Rectal smooth muscle tissue (tissue), 1 donor: Measurements from ENCODE around the gene TCF4.
A peak's percentile ranks its signal among the peaks of the same experiment; 100 is the strongest.

Source experiments
- H3K27ac ChIP-seq: one replicate; pipeline ENCODE4 v1.7.0; 2013; ENCODE audit warnings: low read depth, low read length, inconsistent platforms
- H3K27me3 ChIP-seq: one replicate; pipeline ENCODE4 v1.7.0; 2013; ENCODE audit warnings: low read length; ENCODE audit not compliant: control insufficient read depth, insufficient read depth
- H3K36me3 ChIP-seq: one replicate; pipeline ENCODE4 v1.7.0; 2013; ENCODE audit warnings: low read length; ENCODE audit not compliant: control insufficient read depth, insufficient read depth
- H3K4me1 ChIP-seq: one replicate; pipeline ENCODE4 v1.7.0; 2013; ENCODE audit warnings: low read length; ENCODE audit not compliant: control insufficient read depth, insufficient read depth
- H3K4me3 ChIP-seq: one replicate; pipeline ENCODE4 v1.7.0; 2013; ENCODE audit warnings: low read length
- H3K9ac ChIP-seq: one replicate; pipeline ENCODE4 v1.7.0; 2013; ENCODE audit warnings: low read length

The TCF4 gene

DNA sequence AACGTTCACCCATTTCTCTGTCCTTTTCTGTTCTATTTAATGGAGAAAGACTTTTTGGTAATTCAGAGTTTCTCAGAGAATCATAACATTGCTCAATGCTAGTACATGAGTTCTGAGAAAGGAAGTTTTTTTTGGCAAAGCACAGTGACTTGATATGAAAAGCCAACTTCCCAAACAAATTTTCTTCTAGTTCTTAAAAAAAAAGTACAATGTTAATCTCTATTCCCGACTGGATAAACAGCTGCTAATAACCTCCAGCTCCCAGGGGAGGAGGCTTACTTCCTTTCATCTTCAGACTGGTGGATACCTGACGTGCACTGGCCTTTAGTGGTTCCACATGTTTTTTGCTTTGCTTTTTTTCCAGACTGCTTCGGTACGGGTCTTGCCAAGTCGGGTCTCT is 344.1 kb downstream of the TCF4 start:
- peaks cover 23% of the 10 kb centered on the region for H3K4me1 ChIP-seq
- H3K27ac ChIP-seq: no peak overlapping the region
- no peaks in the 10 kb centered on the region for H3K36me3 ChIP-seq
- no peaks in the 10 kb centered on the region for H3K27me3 ChIP-seq
- peak overlapping the region; percentile 16 for H3K4me3 ChIP-seq
- no peak overlapping the region for H3K9ac ChIP-seq

DNA sequence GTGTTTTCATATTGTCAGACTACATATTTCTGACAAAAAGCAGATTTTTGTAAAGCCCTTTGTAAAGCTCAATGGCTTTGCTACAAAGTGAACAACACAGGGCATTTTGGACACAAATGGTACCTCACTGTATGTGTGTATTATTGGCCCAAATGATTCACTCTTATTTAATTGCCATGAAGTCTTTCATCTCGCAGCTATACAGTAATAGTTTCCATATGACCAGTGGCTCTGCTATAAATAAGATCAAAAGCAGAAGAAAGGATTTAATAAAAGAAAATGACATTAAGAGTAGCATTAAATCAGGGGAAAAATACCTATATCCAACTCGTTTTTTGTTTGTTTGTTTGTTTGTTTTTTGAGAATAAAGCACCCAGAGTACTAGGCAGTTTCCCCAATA is 344.7 kb downstream of the TCF4 start:
- no peak overlapping the region for H3K4me3 ChIP-seq
- no peaks in the 10 kb centered on the region for H3K27me3 ChIP-seq
- H3K27ac ChIP-seq: no peak overlapping the region
- H3K36me3 ChIP-seq: no peaks in the 10 kb centered on the region
- H3K9ac ChIP-seq: no peak overlapping the region
- H3K4me1 ChIP-seq: peaks cover 23% of the 10 kb centered on the region

DNA sequence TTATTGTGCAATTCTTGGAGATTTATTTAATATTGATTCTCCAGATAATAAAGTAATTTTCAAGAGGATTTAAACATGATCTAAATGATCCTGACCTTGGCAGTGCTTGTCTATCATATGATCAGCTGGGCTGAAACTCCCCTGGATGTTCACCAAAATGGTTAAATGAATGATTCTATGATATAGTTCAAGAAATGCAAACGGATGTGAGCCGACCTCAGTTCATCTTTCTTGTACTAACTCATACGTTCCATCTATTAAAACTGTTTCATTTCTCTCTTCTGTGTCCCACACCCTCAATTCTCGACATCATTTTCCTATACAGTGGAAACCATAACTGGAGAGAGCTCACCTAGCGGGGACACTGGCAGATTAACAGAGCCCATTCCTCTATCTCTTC is 347.0 kb downstream of the TCF4 start:
- peaks cover 20% of the 10 kb centered on the region for H3K4me1 ChIP-seq

DNA sequence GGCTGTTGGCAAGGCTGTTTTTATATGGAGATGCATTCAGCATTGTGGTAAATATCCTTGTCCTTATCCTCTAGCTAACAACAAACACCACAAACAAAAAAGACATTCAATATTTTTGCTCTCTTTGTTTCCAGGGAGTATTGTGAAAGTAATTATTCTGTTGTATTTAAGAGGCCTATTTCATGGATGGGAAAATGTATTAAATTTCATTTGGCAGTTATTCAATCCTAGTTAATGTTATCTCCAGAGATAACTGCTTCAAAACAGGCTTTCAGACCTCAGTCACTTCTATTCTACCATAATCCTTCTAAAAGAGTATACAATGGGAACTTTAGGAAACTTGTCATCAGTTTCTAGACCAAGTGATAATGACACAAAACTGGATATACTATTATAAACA is 348.3 kb downstream of the TCF4 start:
- H3K36me3 ChIP-seq: no peaks in the 10 kb centered on the region
- H3K27ac ChIP-seq: no peak overlapping the region
- H3K4me3 ChIP-seq: no peak overlapping the region
- no peaks in the 10 kb centered on the region for H3K27me3 ChIP-seq
- peaks cover 10% of the 10 kb centered on the region for H3K4me1 ChIP-seq
- no peak overlapping the region for H3K9ac ChIP-seq

More for the DNA sequence above, 347.0 kb downstream of the TCF4 start:
- H3K27ac ChIP-seq: no peak overlapping the region
- no peaks in the 10 kb centered on the region for H3K36me3 ChIP-seq
- no peaks in the 10 kb centered on the region for H3K27me3 ChIP-seq
- H3K9ac ChIP-seq: no peak overlapping the region
- H3K4me3 ChIP-seq: no peak overlapping the region

DNA sequence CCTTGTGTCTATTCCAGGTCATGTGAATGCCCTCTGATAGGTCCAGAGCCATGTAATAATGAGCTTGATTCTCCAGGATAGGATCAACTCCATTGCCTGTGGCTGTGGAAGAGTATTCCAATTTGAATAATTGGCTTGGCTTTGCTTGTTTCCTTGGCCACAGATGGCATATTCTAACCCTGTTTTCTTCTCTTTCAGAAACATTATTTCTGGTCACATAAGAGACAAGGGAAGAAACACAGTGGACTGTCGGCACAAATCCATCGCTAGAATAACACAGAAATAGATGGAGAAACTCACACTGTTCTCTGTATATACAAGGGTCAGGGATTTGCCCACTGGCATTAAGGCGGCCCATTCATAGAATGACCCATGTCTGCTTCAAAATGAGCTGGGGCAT is 350.3 kb downstream of the TCF4 start:
- no peaks in the 10 kb centered on the region for H3K27me3 ChIP-seq
- no peaks in the 10 kb centered on the region for H3K36me3 ChIP-seq
- H3K4me1 ChIP-seq: no peaks in the 10 kb centered on the region
- H3K27ac ChIP-seq: no peak overlapping the region
- no peak overlapping the region for H3K4me3 ChIP-seq
- H3K9ac ChIP-seq: no peak overlapping the region

DNA sequence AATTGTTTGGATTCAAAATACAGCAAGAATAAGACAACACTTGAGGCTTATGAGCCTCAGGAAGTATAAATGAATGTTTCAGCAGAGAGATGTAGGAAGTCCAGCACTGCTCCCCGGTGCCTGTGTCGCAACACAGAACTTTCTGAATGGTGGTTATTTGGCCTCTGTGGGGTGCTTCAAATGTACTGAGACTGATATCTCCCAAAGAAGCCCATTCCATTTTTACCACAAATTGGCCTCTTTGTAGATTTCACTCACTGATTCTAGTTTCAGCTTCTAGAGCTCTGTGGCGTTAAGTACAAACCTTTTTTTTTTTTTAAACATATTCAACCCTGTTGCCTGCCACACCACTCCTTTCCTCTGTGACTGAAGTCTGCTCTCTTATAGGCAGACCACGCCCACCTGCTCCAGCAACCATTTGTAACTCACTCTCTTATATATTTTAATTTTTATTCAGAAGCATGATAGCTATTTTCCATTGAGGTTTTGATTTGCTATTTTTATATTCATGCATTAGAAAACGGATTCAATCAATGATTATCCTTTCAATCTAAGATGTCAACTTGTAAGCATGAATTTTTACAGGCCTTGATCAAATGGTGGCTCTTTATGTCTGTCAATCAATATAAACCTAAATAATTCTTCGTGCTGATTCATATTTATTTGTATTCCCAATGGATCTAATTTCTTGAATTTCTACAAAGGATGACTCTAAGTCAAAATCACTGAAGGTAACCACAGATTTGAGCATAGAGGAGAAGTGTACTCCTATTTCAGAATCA is 351.7 kb downstream of the TCF4 start:
- no peak overlapping the region for H3K27ac ChIP-seq
- H3K36me3 ChIP-seq: no peaks in the 10 kb centered on the region
- no peaks in the 10 kb centered on the region for H3K27me3 ChIP-seq
- no peak overlapping the region for H3K4me3 ChIP-seq
- H3K4me1 ChIP-seq: no peaks in the 10 kb centered on the region
- H3K9ac ChIP-seq: no peak overlapping the region

DNA sequence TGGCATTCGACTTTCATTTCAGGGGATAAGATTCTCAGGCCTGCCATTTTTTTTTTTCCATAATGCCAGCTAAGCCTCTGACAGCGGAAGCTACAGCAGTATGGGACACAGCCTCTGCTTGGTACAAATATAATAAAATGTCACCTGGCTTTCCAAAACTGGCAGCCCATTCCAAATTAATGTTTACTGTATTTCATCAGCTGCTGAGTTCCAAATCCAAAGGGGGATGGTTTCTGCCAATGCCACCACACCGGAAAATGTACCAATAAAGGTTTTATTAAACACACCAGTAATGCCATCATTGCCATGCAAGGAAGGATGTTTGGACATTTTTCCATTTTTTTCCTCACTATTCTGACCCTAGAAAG is 352.9 kb downstream of the TCF4 start:
- no peaks in the 10 kb centered on the region for H3K36me3 ChIP-seq
- H3K4me1 ChIP-seq: no peaks in the 10 kb centered on the region
- H3K27me3 ChIP-seq: no peaks in the 10 kb centered on the region
- no peak overlapping the region for H3K27ac ChIP-seq
- no peak overlapping the region for H3K4me3 ChIP-seq
- H3K9ac ChIP-seq: no peak overlapping the region

DNA sequence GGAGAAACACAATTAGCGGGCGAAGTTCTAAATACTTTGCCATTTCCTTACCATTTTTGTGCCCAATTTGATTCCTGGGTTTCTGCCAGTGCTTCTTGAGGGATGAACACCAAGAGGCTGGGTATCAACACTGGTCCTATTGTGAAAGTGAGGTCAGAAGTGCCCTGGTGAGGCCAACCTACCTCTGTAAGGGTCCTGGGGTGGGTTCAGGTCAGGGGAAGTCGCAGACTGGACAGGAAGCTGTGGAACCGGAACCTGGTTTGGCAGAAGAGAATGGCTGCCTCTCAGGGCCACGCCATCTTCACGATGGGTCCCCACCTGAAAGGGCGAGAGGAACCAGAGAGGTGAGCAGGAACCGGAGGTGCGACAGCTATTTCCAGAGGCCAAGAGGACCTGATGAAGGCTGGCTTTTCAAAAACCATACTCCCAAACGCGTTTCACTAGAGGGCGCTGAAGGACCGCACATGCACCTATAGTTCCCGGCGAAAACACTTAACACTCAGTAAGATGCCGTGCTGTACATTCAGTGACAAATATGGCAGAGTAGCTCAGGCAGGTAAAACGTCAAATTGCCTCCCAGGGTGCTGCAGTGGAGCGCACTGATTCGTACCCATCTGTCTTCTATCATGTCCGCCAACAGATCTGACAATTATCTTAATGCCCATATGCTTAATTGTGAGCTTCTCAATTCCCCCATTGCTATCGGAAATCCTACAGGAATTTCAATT is 353.5 kb downstream of the TCF4 start:
- H3K27ac ChIP-seq: no peak overlapping the region
- H3K27me3 ChIP-seq: no peaks in the 10 kb centered on the region
- no peaks in the 10 kb centered on the region for H3K4me1 ChIP-seq
- no peaks in the 10 kb centered on the region for H3K36me3 ChIP-seq
- H3K9ac ChIP-seq: no peak overlapping the region
- no peak overlapping the region for H3K4me3 ChIP-seq

DNA sequence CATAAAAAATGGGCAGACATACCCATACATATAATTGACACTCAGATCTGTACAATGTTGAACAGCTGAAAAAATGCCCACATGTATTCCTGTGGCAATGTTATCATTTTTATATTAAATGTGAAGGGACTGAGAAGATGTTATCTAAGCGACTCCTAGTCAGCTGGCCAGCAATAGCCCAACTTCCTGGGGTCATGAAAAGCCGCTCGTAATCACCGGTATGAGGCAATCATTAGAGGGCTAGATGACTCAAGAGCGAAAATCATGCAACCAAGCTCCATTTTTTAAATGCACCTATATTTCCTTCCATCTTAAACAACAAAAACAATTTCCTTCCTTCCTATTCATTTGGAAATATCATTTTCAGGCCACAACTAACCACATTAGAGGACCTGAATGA is 354.1 kb downstream of the TCF4 start:
- no peaks in the 10 kb centered on the region for H3K36me3 ChIP-seq
- H3K9ac ChIP-seq: no peak overlapping the region
- no peaks in the 10 kb centered on the region for H3K4me1 ChIP-seq
- no peak overlapping the region for H3K27ac ChIP-seq
- no peaks in the 10 kb centered on the region for H3K27me3 ChIP-seq
- no peak overlapping the region for H3K4me3 ChIP-seq

DNA sequence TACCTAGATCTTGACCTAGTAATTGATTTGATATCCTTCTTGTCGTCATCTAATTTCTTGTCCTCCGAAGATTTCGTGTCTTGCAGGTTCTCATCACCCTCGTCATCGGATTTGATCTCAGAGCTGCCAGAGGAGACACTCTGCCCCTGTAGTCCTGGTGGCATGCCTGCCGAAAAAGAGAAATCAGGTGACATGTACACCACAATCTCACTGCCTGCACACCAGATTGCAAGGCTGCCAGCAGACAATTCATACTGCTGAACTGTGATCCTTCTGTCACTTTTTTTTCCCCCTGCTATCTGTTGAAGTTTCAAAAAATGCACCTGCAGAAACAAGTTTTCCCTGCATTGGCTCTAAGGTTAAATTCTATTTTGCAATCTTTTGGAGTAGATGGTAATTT is 355.5 kb downstream of the TCF4 start:
- Histone ChIP-seq H3K27ac (no peak overlapping the region), H3K9ac (no peak overlapping the region), H3K36me3 (no peaks in the 10 kb centered on the region)

DNA sequence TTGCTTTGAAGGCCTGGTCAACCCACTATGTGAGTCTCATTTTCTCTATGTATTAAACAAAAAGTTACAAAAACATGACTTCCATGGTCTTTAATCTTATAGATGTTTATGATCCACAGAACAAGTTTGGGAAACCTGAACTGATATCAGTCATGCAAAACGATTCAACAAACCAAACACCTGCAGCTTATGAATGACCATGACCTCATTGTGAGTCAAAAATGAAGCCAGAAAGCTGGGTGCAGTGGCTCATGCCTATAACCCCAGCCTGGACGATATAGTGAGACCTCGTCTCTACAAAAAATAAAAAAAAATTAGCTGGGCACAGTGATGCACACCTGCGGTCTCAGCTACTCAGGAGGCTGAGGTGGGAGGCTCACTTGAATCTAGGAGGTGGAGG is 358.3 kb downstream of the TCF4 start:
- H3K4me1 ChIP-seq: peaks cover 10% of the 10 kb centered on the region
- no peak overlapping the region for H3K9ac ChIP-seq
- no peak overlapping the region for H3K4me3 ChIP-seq
- H3K27ac ChIP-seq: no peak overlapping the region
- H3K27me3 ChIP-seq: no peaks in the 10 kb centered on the region
- H3K36me3 ChIP-seq: no peaks in the 10 kb centered on the region

More for the DNA sequence above, 355.5 kb downstream of the TCF4 start:
- Histone ChIP-seq H3K4me3 (no peak overlapping the region), H3K27me3 (no peaks in the 10 kb centered on the region), H3K4me1 (peaks cover 7% of the 10 kb centered on the region)

DNA sequence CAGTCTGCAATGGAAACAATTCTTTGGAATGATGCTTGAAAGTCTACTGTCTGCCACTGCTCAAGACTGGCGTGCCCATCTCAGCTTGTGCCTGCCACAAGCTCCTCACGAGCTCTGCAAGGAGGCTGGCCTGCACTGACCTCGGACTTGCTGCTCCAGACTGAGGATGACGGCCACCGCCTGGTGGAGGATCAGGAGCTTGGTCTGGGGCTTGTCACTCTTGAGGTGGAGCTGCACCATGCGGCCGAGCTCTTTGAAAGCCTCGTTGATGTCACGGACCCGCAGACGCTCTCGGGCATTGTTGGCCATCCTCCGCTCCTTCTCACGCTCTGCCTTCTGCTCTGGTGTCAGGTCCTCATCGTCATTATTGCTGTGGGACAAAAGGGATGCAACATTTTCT is 359.3 kb downstream of the TCF4 start:
- Histone ChIP-seq H3K9ac (no peak overlapping the region), H3K4me1 (peaks cover 10% of the 10 kb centered on the region), H3K27me3 (no peaks in the 10 kb centered on the region), H3K4me3 (no peak overlapping the region), H3K27ac (peak overlapping the region; percentile 65), H3K36me3 (no peaks in the 10 kb centered on the region)

DNA sequence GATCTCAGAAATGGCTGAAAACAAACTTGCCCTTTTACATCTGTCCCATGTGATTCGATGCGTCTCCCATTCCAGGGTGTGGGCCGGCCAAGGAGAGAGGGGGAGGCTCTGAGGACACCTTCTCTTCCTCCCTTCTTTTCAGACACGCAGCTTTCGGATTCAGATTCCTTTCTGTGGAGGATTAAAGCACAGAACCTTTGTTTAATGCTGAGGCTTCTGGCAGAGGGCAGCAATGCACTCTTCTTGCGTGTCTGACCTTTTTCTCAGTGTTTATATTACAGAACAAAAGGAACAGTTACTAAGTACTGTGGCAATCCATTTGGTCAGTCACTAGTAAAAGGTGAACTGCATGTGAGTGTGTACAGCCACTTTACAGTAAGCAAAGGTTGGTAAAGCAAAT is 359.8 kb downstream of the TCF4 start:
- H3K27me3 ChIP-seq: no peaks in the 10 kb centered on the region
- H3K36me3 ChIP-seq: no peaks in the 10 kb centered on the region
- H3K27ac ChIP-seq: peak overlapping the region; percentile 65
- H3K4me3 ChIP-seq: no peak overlapping the region
- no peak overlapping the region for H3K9ac ChIP-seq
- H3K4me1 ChIP-seq: peaks cover 10% of the 10 kb centered on the region
